ENCODE results near the gene DNMT1. TPM values are rescaled to one million over a fixed set of nuclear protein-coding genes. Genes with fewer than 3 reads are reported as not detected.

The DNMT1 gene
- total RNA-seq, 1 experiment from 2014 or later = 227 TPM

GRCh38 chr19:10158071-10158470 is 36.7 kb downstream of the DNMT1 start:
- Histone ChIP-seq H4K8ac (replicated peaks; ENCODE audit: insufficient read length, low read depth, low read length) (no peak overlapping the region), H2BK15ac (ENCODE audit: low read depth, low read length) (no peak overlapping the region), H3K23ac (ENCODE audit: insufficient read length, low read depth, low read length) (no peak overlapping the region), H3K27ac (ENCODE audit: insufficient read length, low read depth, low read length) (no peak overlapping the region), H3K4me2 (ENCODE audit: insufficient read depth, insufficient read length, low read length) (no peak overlapping the region), H2AK5ac (ENCODE audit: insufficient read length, low read length) (no peak overlapping the region), H2AFZ (ENCODE audit: low read length) (no peak overlapping the region), H3K18ac (ENCODE audit: insufficient read length, low read depth, low read length) (no peak overlapping the region), H3K4ac (ENCODE audit: low read depth, low read length) (no peak overlapping the region), H3K27me3 (ENCODE audit: insufficient read depth, low read length) (no peaks in the 10 kb centered on the region), H3K23me2 (ENCODE audit: insufficient read length, low read depth, low read length, poor library complexity, severe bottlenecking) (no peaks in the 10 kb centered on the region), H4K20me1 (ENCODE audit: control insufficient read depth, insufficient read depth, insufficient read length) (no peaks in the 10 kb centered on the region), H3K56ac (ENCODE audit: insufficient read length, low read depth, low read length) (no peak overlapping the region), H2BK20ac (ENCODE audit: low read depth, low read length, poor library complexity, severe bottlenecking) (no peak overlapping the region), H4K5ac (ENCODE audit: insufficient read length, low read depth, low read length) (no peak overlapping the region), H4K91ac (ENCODE audit: insufficient read length, low read depth, low read length) (no peak overlapping the region), H3K9ac (ENCODE audit: extremely low read depth, insufficient read length, low read length) (no peak overlapping the region), H3K14ac (ENCODE audit: insufficient read depth, low read length) (no peak overlapping the region), H3K9me3 (ENCODE audit: control insufficient read depth, low read depth, low read length) (no peaks in the 10 kb centered on the region), H2BK12ac (ENCODE audit: insufficient read length, low read depth, low read length) (no peak overlapping the region), H2BK5ac (ENCODE audit: insufficient read length, low read length) (no peak overlapping the region), H3K79me1 (ENCODE audit: insufficient read depth, low read depth, low read length, poor library complexity, severe bottlenecking) (no peaks in the 10 kb centered on the region), H3K4me1 (ENCODE audit: insufficient read depth, low read length) (no peaks in the 10 kb centered on the region), H3T11ph (ENCODE audit: low read length) (no peak overlapping the region), H2BK120ac (ENCODE audit: low read depth, low read length, poor library complexity, severe bottlenecking) (no peak overlapping the region), H3K79me2 (ENCODE audit: insufficient read depth, low read length) (no peaks in the 10 kb centered on the region)
- Mint-ChIP-seq H3K4me3 (no peak overlapping the region), H3K27me3 (ENCODE audit: low read depth) (no peaks in the 10 kb centered on the region), H3K36me3 (ENCODE audit: insufficient read depth in 1 of 3, low read depth in 3 of 3) (peaks cover 52 to 97% (median 89%) of the 10 kb centered on the region in 3 experiments), H3K27ac (no peak overlapping the region), H3K9me3 (no peaks in the 10 kb centered on the region), H3K4me1 (no peaks in the 10 kb centered on the region)
- DNase-seq = no peak
- WGBS (ENCODE audit: extremely low coverage, insufficient read length, low lambda C conversion rate) = no CpG with 5 or more reads among the region's 8 CpGs
- TF ChIP-seq CTCF (conservative IDR thresholded peaks at IDR 0.05) = no peak

All from H9 (cell line).